HK-2 (cell line): ENCODE data around the gene TMSB4X.
A peak's percentile ranks its signal among the peaks of the same experiment; 100 is the strongest.
"Not testable (repeated sequence)": the region's sequence is repeated elsewhere in the genome, so short reads cannot be mapped to it uniquely, and the experiment has no call there.

Experiments
- DNase-seq: peaks from one replicate; pipeline ENCODE4 v3.0.0-alpha.2; 2018; ENCODE audit not compliant: unreplicated experiment

TMSB4X gene

DNA sequence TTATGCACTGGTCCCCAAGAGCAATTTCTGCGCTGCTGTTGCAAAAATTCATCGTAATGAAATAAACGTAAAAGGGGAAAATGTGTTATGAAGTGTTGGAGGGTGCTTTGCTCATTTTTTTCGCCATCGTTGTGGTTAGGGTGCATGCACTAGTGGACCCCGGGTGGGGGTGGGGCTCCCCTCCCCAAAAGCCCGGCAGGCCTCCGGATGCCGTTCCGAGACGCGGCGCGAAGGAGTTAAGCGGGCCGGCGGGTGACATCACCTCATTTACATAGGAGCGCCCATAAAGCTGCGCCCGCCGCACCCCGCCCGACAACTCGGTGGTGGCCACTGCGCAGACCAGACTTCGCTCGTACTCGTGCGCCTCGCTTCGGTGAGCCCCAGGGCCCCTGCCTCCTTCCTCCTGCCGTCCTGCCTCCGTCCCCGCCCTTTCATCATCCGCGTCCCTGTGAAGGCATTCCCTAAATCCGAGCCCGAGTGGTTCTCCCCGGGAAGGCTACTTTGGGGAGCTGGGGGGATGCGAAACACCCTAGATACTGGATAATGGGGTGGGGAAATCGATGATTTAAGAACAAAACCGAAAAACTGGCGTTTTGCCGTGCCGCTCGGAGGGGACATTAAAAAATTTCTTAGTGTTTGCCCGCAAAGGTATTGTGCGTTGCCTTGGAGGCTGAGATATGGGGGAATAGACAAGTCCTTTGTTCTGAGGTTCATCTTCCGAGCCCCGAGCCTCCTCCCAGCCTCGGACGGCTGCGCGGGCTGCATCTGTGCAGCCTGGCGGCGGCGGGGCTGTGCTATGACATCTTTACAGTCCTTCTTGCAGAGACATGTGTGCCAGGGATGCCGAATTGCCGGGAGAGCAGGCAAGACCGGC lies at the start of gene TMSB4X:
TMSB4X (plus strand) TSS at position 315 of the 874 bp plus-strand sequence.
- DNase-seq = peak; percentile 85

DNA sequence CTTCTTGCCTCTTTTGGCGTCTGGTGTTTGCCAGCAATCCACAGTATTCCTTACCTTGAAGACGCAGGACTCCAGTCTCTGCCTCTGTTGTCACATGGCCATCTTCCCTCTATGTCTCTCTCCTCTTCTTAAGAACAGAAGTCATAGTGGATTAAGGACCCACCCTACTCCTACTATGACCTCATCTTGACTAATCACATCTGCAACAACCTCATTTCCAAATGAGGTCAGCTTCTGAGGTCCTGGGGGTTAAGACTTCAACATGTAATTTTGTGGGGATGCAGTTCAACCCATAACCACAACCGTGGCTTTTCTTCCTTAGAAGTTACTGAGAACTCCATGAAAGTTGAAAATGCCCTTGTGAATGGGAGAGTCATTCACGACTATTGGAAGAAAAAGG lies 45.2 kb upstream of the TMSB4X start:
- DNase-seq = no peak

DNA sequence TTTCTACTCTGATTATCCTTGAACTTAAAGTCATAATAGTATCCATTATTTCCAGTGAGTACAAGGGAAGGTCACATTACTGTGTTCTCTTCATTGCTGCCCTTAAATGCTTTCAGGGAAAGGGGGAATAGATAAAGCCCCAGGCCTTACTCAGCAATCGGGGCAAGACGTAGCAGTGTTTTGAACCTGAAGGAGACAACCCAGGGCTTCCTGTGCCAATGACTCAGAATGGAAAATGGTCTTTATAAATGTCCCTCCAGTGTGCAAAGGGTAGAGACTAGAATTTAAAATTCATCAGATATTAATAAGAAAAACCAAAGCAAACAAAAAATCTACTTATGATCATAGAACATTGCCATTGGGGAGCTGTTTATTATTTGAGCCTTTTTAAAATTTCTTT lies 44.8 kb upstream of the TMSB4X start:
- no peak for DNase-seq

DNA sequence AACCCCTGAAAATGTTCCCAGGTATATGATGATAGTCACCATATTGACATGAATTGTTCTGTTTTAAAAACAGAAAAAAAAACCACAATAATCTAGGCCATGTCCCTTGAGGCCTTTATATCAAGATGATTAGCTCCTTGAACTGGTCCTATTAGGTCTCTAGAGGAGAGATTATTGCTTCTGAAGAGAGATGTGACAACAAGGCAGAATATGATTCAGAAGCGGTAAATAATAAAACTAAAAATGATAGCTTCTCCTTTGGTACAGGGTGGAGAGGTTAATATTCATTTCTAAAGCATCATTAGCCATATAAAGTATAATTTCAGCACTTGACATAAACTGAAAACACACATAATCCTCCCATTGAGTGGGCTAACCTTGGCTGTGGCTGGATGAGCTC lies 42.7 kb upstream of the TMSB4X start:
- no peak for DNase-seq

DNA sequence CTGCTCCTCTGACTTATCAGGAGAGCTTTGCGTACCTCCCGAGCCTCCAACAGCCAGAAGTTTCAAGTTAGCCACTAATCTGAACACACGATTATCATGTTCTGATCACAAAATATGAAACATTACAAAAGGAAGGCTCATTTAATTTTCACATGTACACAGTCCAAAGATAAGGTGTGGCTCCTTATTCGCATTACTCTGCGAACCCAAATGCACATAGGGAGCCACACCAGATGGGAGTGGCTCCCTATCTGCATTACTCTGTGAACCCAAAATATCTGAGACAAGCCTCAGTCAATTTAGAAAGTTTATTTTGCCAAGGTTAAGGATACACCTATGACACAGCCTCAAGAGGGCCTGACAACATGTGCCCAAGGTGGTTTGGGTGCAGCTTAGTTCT lies 40.1 kb upstream of the TMSB4X start:
- no peak for DNase-seq

DNA sequence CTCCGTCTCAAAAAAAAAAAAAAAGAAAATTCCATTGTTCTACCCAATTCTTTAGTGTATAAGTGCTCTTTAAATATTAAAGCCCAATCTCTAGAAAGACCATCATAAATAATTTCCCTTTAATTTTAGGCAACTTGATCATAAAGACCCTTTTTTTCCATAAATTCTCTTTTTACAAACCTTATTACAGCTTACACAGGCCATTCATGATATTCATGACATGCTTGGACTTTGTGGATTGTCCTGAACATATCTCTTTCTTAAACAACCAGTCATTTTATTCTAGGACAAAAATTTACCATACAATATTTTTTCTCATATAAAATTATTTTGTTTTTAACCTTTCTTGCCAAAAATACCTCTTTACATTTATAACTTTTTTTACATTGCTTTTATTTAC lies 38.0 kb upstream of the TMSB4X start:
- DNase-seq = no peak

DNA sequence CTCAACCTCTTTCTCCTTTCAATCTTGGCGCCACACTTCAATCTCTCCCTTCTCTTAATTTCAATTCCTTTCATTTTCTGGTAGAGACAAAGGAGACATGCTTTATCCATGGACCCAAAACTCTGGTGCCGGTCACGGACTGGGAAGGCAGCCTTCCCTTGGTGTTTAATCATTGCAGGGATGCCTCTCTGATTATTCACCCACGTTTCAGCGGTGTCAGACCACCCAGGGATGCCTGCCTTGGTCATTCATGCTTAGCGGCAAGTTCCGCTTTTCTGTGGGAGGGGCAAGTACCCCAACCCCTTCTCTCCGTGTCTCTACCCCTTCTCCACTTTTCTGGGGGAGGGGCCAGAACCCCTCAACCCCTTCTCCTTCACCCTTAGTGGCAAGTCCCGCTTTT lies 34.4 kb upstream of the TMSB4X start:
- not testable (repeated sequence) for DNase-seq

DNA sequence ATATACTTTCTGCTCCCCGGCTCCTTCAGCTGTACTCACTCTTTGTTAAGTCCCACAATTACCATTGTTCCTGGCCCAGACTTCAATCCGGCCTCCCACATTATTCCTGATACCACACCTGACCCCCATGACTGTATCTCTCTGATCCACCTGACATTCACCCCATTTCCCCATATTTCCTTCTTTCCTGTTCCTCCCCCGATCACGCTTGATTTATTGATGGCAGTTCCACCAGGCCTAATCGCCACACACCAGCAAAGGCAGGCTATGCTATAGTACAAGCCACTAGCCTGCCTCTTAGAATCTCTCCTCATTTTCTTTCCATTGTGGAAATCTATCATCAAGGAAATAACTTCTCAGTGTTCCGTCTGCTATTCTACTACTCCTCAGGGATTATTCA lies 31.3 kb upstream of the TMSB4X start:
- DNase-seq = not testable (repeated sequence)

DNA sequence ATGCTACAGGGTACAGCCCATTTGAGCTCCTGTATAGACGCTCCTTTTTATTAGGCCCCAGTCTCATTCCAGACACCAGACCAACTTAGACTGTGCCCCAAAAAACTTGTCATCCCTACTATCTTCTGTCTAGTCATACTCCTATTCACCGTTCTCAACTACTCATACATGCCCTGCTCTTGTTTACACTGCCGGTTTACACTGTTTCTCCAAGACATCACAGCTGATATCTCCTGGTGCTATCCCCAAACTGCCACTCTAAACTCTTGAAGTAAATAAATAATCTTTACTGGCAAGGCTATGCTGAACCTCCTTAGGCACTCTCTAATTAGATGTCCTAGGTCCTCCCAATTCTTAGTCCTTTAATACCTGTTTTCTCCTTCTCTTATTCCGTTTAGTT lies 30.5 kb upstream of the TMSB4X start:
- not testable (repeated sequence) for DNase-seq

DNA sequence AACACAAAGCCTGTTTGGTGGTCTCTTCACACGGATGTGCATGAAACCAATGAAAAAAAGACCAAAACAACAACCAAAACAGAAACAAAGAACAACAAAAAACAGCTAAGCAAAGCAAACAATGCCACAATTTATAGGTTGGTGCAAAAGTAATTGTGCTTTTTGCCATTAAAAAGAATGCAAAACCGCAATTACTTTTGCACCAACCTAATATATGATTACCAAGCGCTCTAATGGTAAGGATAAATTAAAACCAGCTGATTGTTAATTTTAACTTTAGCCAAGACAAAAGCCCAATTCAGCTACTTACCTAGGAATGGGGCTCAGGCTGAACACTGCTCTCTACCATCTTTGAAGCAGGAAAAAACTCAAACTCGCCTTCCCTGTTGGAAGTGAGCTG lies 29.4 kb upstream of the TMSB4X start:
- DNase-seq = no peak

DNA sequence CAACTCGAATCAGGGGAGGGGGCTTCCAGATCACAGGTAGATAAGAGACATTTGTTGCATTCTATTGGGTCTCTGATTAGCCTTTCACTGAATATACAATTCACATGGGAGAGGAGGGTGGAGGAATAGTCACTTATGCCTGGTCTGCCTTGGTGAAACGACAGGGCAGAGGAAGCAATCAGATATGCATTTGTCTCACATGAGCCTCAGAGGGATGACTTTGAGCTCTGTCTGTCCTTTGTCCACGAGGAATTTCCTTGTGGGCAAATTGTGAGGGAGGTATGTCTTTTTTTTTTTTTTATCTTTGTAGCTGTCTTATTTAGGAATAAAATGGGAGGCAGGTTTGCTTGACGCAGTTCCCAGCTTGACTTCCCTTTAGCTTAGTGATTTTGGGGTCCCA lies 28.5 kb upstream of the TMSB4X start:
- peak; percentile 6 for DNase-seq

DNA sequence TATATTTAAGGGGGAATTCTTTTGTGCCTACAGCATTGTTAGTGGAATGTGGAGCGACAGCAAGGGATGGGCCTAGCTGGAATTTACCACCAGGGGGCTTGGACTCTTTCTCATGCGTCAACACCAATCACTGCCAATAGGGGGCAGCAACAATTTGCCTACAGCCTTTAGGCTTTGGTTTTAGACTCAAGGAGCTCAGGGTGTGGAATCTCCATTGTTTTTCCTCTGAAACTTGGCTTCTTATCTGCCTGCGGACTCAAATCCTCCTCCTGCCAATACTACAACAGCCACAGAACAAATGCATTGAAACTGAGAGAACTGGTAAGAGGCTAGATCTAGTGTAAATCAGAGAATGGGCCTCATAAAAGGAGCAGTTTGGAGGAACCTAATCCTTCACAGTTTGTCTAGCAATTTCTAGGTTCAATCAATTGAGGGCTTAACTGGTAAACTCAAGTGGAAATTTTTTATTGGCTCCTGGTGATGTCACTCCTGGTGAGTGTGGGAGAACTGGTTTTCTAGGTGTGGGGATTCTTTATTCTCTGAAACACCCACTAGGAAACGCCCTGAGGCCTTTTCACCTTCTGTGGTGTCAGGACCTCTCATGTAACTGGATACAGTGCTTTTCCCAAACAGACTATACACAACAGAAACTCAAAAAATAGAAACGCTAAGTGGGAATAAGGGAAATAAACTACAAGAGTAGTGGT lies 27.9 kb upstream of the TMSB4X start:
- DNase-seq = peak; percentile 85

DNA sequence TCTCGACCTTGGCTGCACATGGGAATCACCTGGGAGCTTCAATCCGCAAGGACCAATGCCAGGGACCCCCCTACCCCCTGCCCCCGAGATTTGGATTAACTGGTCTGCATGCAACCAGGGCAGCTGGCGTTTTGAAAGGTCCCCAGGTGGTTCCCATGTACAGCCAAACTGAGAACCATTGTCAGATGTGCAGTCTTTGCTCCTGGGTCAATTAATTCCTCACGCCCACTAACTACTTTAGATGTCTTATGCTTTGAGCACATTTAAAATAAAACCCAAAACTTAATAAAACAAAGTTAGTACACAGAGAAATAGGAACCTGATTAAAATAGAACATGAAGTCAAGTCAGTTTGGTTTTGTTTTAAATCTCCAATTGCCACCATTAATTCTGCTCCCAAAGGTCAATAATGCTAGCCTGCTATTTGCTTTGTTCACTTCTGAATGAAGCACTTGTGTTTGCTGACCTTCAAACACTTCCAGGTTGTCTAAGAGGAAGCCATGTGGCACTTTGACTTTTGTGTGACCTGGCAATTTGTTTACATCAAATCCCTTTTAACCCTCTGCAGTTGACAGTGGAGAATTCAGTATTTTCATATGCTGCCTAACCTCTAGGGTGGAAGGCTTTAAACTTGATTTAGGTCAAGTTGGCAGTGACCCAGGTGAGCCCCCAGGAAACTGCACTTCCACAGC lies 27.2 kb upstream of the TMSB4X start:
- DNase-seq = no peak

DNA sequence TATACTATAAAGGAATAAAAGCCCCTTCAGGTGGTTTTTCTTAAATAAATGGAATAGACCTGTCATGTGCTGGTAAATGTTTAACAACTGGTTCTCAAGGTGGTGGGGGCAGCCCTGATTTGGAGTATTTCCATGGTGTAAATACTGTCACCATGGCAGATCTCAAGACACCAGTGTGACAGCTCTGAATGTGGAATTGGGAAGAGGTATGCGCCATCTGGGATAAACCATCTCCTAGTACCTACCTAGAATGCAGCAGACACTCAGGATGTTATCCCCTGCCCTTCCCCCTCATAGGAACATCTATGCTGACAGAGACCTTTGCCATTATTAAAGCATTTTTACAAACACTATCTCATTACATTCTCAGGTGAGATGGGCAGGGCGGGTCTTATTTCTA lies 26.4 kb upstream of the TMSB4X start:
- no peak for DNase-seq

DNA sequence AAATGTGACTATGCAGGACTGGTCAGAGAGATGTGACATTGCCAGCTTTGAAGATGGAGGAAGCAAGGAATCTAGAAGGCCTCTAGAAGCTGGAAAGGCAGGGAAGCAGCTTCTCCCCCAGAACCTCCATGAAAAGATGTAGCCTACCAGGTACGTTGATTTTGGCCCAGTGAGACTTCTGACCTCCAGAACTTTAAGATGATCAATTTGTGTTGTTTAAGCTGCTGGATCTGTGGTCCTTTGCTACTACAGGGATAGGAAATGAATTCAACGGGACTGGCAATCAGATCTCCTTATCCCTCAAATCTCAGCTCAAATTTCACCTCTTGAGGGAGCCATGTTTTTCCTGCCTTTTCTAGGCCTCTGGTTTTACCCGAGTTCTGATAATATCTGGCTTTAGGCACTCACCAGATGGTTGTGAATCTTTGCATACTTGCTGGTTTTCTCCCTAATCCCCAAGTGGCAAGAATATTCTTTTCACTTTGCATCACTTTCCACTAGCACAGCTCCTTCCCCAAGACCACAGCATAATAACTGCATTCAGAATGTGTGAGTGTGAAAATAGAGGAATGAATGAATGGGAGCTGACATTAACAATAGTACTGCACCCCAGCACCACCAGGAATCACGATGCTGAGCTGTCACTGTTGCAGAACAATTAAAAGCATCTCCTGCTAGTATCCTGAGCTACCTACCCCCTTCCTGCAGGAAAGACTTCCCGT lies 25.5 kb upstream of the TMSB4X start:
- no peak for DNase-seq

DNA sequence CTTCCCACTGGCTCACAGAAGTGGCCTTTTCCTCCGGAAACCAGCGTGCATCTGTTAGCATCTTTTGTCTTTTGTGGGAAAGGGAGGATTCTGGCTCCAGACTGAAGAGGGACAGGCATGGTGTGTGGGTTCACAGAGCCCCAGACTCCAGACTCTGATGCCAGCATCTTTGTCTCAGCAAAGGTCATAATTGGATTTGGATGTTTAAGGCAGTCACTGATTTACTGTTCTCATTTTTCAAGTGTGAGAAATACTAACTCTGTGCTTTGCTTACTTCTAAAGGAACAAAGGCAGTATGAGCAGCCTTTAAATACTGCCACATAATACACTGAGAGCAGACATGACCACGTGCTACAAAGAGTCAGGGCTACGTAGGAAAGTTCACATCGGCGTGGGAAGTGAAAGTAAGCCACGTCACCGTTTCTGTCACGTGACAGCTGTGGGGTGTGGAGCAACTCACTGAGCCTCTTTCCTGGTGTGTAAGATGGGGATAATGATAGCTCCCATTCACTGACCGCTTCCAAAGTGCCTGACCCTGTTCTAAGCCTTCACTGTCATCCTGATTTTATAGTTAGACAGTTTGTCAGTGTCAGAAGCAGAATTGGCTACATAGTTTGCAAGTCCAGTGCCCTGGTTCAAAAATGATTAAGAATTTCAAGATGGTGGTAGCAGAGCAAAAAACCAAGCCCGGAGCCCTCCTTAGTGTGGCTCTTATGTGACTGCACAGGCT lies 24.8 kb upstream of the TMSB4X start:
- no peak for DNase-seq

DNA sequence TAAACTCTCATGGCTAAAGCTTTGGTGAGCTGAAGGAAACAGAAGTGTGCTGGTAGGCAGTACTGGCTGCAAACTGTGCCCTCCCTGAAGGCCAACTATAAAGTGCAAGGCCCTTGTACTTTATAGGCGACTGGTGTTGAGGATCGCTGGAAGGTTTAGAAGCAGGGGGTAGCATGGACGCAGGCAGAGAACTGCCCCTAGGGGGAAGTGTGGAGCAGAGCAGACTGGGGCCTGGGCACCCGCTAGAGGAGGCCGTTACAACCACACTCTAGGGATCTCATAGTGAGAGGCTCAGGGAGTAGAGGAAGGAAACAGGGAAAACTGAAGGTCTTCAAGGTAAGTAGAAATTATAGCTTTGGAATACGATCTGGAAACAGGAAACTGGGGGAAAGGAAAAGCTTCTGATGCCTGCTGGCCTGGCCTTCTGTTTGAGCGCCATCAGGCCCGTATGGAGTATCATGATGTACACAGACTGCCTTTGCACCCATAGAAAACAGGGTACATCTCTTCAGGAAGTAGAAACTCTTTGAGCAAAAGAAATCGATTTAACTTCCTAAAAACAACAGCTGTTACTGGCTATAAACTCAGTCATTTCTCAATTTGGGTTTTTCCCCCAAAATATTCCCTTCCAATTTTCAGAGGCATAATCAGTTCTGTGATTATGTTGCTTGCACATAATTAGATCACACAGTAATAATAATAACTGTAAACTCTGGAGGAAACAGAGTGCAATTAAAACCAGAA lies 23.9 kb upstream of the TMSB4X start:
- peak; percentile 20 for DNase-seq

DNA sequence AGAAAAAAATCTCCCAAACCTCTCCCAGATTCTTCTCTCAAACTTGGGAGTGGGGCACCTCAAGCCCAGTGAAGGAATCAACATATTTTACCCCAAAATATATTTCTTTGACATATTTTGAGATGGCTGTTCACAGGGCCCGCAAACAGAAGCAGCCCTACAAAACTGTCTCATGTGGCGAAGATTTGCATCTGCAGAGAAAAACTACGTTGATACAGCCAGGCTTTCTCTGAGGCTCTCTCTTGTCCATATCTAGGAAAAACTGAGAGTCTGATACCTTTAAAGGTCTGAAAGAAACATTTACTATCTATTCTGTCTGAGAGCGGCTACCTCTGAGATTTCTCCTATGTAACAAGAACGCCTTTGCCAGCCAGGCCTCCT lies 23.3 kb upstream of the TMSB4X start:
- no peak for DNase-seq

DNA sequence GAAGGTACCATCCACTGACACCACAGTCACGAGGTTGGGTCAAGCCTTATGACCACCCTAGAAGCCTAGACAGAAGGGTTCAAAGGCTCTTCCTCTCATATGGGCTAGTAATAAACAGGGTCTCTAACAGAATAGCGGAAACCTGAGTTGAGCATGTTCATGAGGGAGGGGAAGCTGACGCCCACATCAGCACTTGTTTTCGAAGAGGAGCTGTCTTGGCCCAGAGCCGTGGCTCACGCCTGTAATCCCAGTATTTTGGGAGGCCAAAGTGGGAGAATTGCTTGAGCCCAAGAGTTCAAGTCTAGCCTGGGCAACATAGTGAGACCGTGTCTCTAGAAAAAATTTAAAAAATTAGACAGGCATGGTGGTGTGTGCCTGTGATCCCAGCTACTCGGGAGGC lies 21.5 kb upstream of the TMSB4X start:
- DNase-seq = no peak

DNA sequence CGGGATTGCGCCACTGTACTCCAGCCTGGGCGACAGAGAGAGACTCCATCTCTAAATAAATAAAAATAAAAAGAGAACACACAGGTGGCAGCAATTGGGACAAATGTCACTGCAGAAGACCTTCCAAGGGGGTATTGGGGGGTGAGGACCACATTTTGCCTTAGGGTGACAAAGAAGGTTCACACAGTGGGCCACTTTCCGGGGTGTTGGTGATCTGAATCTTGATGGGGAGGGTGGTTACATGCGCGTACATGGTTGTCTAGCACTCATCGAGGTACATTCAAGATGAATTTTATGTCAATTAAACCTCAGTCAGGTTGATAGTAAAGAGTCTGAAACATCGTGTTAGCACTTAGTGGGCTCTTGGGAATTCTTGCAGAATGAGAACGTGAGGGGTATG lies 20.5 kb upstream of the TMSB4X start:
- no peak for DNase-seq

DNA sequence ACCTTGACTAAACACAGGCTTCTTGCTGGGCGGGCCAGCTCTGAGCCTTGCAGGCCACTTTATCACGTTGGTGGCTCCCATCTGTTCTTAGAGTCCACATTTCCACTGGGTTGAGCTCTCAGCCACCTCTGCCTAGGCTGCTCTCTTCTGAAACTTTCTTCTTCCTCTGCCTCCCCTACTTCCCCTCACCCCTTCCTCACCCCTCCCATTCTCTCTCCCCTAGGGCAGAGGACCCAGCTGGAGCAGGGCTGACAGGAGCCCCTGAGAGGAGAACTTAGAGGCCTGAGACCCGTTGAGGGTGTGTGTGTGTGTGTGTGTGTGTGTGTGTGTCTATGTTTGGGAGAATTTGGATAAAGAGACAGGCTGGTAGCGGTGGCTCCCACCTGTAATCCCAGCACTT lies 19.9 kb upstream of the TMSB4X start:
- no peak for DNase-seq
